DOHH2 (cell line): ENCODE measurements around the gene FKBP15.

Experiments
- CTCF ChIP-seq: fragments of 200-600 bp; sonication (generic); IDR thresholded peaks from one replicate; pipeline ENCODE4 v1.5.1; 2014; ENCODE audit warnings: antibody characterized with exemption, mild to moderate bottlenecking, low read depth, low read length; ENCODE audit not compliant: poor library complexity, severe bottlenecking
- EZH2phosphoT487 ChIP-seq: fragments of 200-600 bp; sonication (generic); IDR thresholded peaks from 2 replicates; pipeline ENCODE4 v1.6.1; 2017; ENCODE audit warnings: borderline replicate concordance, mild to moderate bottlenecking, antibody characterized with exemption, low read length, moderate library complexity, mixed read lengths

- TF ChIP-seq CTCF = no peak
- TF ChIP-seq EZH2phosphoT487 = no peak
Measured at GRCh38 chr9:113177251-113177650, 43.8 kb downstream of the FKBP15 start.
